Cardiac ventricle fibroblast (primary cell): ENCODE measurements around the gene DNPEP. TPM values are rescaled to one million over a fixed set of nuclear protein-coding genes. Genes with fewer than 3 reads are reported as not detected.

ENCODE experiments used
- total RNA-seq: library from RNA; depleted of rRNA; stranded (reverse); fragments of >200 nt; gene quantifications from 2 replicates; pipeline ENCODE4 v1.2.3, GENCODE V29; 2015

DNPEP gene
- 61.1 and 86.0 TPM in 2 replicates for total RNA-seq

DNA sequence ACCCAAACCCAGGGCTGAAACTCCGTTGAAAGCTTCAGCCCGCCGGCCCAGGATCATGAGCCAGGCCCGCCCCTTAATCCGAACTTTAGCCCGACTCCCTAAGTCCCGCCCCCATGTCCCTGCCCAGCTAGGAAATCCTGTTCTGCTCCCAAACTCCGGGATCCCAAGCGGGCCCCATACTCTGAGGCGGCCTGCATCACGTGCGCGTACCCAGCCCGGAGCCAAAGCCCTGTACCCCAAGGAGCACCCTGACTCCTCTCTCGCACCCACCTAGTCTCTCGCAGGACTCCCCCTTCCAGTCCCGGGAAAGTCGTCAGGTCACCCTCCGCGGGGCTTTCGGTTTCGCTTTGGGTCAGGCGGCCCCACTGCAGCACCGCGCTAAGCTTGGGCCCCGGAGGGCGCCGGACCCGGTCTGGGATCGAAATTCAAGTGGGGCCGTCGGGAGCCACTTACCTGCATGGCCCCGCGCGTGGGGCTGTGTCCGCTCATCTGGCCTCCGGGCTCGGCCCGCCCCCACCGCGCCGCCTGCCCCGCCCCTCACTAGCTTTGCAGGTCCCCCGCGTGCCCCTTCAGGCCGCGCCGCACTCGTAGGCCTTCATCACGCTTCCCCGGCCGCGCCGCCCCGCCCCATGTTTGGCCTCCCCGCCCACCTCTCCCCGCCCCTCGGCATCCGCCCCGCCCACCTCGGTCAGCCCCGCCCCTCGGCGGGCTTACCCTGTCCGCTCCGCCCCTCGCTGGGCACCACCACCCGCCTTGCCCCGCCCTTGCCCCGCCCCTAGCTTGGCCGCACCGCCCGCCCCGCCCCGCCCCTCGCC lies at the start of gene DNPEP:
TSS of gene DNPEP (minus strand) at position 607 of the 815 bp plus-strand sequence. CDS start at position 489, 118 bp downstream.

DNA sequence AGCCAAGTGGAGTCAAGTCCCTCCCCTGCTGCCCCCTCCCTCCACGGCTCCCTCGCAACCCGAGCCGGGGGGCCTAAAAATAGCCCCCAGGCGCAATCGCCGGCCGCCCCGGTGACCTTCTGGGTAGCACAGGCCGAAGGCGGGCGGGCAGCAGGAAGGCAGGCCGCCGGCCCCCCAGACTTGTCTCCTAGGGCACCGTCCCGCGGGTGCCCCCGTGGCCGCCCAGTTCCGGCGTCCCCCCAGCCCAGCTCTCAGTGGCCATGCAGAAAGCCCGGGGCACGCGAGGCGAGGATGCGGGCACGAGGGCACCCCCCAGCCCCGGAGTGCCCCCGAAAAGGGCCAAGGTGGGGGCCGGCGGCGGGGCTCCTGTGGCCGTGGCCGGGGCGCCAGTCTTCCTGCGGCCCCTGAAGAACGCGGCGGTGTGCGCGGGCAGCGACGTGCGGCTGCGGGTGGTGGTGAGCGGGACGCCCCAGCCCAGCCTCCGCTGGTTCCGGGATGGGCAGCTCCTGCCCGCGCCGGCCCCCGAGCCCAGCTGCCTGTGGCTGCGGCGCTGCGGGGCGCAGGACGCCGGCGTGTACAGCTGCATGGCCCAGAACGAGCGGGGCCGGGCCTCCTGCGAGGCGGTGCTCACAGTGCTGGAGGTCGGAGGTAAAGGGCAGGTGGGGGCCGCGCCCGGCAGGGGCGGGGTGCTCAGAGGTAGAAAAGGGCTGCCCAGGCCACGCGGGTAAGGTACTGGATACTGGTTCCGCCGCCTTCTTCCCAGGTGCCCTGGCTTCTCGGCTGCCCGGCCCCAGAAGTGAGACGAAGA lies 47.2 kb upstream of the DNPEP start, which contains the start of gene SPEG:
TSS of gene SPEG (plus strand) at position 126 of the 808 bp plus-strand sequence. CDS start at position 261, 135 bp downstream.

DNA sequence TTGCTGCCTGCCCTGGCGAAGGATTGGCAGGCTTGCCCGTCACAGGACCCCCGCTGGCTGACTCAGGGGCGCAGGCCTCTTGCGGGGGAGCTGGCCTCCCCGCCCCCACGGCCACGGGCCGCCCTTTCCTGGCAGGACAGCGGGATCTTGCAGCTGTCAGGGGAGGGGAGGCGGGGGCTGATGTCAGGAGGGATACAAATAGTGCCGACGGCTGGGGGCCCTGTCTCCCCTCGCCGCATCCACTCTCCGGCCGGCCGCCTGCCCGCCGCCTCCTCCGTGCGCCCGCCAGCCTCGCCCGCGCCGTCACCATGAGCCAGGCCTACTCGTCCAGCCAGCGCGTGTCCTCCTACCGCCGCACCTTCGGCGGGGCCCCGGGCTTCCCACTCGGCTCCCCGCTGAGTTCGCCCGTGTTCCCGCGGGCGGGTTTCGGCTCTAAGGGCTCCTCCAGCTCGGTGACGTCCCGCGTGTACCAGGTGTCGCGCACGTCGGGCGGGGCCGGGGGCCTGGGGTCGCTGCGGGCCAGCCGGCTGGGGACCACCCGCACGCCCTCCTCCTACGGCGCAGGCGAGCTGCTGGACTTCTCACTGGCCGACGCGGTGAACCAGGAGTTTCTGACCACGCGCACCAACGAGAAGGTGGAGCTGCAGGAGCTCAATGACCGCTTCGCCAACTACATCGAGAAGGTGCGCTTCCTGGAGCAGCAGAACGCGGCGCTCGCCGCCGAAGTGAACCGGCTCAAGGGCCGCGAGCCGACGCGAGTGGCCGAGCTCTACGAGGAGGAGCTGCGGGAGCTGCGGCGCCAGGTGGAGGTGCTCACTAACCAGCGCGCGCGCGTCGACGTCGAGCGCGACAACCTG lies 30.7 kb upstream of the DNPEP start, which contains the start of gene DES:
TSS of gene DES (plus strand) at position 223 of the 857 bp plus-strand sequence. CDS start at position 309, 86 bp downstream.

DNA sequence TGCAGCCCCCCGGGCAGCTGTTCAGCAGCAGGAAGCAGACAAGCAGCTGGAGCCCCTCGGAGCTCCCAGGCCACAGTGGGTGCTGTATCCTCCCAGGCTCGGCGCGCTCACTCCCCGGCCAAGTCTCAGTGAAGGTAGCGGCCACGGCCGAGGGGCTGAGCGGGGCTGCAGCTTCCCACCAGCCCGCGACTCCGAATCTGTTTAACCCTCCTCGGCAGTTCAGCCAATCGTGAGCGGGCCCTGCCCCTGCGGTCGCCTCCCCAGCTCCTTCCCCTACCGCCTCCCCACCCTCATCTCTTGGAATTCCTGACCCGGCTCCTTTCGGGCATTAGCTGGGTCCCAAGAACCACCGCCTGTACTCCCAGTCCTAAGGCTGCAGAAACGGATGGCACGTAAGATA lies 55.2 kb downstream of the DNPEP start, which contains the start of gene RESP18:
TSS of gene RESP18 (minus strand) at position 203 of the 400 bp plus-strand sequence.

Other genes with a start within 250 kb of the DNPEP start
- gene NHEJ1, start 227.1 kb downstream of the DNPEP start, total RNA-seq, result 13.4 and 15.8 TPM in 2 replicates
- gene SLC23A3, start 217.9 kb downstream of the DNPEP start, total RNA-seq, result 0.25 and 0.44 TPM in 2 replicates
- 20.8 and 32.6 TPM in 2 replicates for gene CNPPD1, start 211.0 kb downstream of the DNPEP start, total RNA-seq
- 43.9 and 47.7 TPM in 2 replicates for gene RETREG2, start 209.6 kb downstream of the DNPEP start, total RNA-seq
- 16.8 and 34.2 TPM in 2 replicates for gene ZFAND2B, start 181.1 kb downstream of the DNPEP start, total RNA-seq
- 28.4 and 29.5 TPM in 2 replicates for gene ABCB6, start 169.0 kb downstream of the DNPEP start, total RNA-seq
- 70.1 and 72.7 TPM in 2 replicates for gene ATG9A, start 158.3 kb downstream of the DNPEP start, total RNA-seq
- 24.7 and 30.6 TPM in 2 replicates for gene ANKZF1, start 158.1 kb downstream of the DNPEP start, total RNA-seq
- 7.0 and 12.2 TPM in 2 replicates for gene GLB1L, start 142.5 kb downstream of the DNPEP start, total RNA-seq
- 16.2 and 20.2 TPM in 2 replicates for gene STK16, start 142.4 kb downstream of the DNPEP start, total RNA-seq
- not detected in 2 replicates for gene TUBA4B, start 134.7 kb downstream of the DNPEP start, total RNA-seq
- 13.4 and 26.5 TPM in 2 replicates for gene TUBA4A, start 134.0 kb downstream of the DNPEP start, total RNA-seq
- 33.6 and 35.5 TPM in 2 replicates for gene DNAJB2, start 108.5 kb downstream of the DNPEP start, total RNA-seq
- gene PTPRN, start 78.5 kb downstream of the DNPEP start, total RNA-seq, result 1.6 and 4.1 TPM in 2 replicates
- not detected in 2 replicates for gene RESP18, start 55.2 kb downstream of the DNPEP start, total RNA-seq
- 3.2 and 7.0 TPM in 2 replicates for gene DES, start 30.5 kb upstream of the DNPEP start, total RNA-seq
- 8.5 and 10.5 TPM in 2 replicates for gene SPEG, start 46.9 kb upstream of the DNPEP start, total RNA-seq
- gene GMPPA, start 111.0 kb upstream of the DNPEP start, total RNA-seq, result 48.2 and 52.9 TPM in 2 replicates
- not detected in 2 replicates for gene ASIC4, start 126.6 kb upstream of the DNPEP start, total RNA-seq
- gene CHPF, start 155.9 kb upstream of the DNPEP start, total RNA-seq, result 235 and 243 TPM in 2 replicates
- gene TMEM198, start 156.1 kb upstream of the DNPEP start, total RNA-seq, result 6.2 and 6.4 TPM in 2 replicates
- gene OBSL1, start 183.6 kb upstream of the DNPEP start, total RNA-seq, result 111 and 117 TPM in 2 replicates
- 0.10 TPM in 1 of 2 replicates, not detected in the other for gene INHA, start 184.4 kb upstream of the DNPEP start, total RNA-seq
- gene STK11IP, start 209.9 kb upstream of the DNPEP start, total RNA-seq, result 10.6 and 16.8 TPM in 2 replicates
- gene SLC4A3, start 239.7 kb upstream of the DNPEP start, total RNA-seq, result 8.8 and 9.4 TPM in 2 replicates